ENCODE data around the gene HERC2.
"Not testable (repeated sequence)": the region's sequence is repeated elsewhere in the genome, so short reads cannot be mapped to it uniquely, and the experiment has no call there.

The HERC2 gene

DNA sequence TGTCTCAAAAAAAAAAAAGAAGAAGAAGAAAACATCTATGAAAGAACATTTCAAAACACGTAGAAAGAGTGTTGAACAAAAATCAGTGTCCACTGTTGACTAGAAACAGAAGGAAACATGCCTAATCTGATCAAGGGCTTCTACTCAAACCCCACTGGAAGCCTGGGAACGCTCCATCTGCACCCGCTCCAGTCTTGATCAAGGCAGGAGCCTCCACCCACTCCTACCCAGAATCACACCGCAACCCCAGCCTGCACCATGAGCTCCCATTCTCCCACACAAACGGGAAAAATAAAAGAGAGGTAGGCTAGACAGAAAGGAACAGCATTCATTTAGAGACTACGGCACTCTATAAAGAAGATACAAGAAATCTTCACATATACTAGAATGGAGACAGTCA is 181.9 kb downstream of the HERC2 start:
- no peaks in the 10 kb centered on the region for H3K4me1 ChIP-seq
- H3K27me3 ChIP-seq: no peaks in the 10 kb centered on the region
- TF ChIP-seq, protein P1, sequence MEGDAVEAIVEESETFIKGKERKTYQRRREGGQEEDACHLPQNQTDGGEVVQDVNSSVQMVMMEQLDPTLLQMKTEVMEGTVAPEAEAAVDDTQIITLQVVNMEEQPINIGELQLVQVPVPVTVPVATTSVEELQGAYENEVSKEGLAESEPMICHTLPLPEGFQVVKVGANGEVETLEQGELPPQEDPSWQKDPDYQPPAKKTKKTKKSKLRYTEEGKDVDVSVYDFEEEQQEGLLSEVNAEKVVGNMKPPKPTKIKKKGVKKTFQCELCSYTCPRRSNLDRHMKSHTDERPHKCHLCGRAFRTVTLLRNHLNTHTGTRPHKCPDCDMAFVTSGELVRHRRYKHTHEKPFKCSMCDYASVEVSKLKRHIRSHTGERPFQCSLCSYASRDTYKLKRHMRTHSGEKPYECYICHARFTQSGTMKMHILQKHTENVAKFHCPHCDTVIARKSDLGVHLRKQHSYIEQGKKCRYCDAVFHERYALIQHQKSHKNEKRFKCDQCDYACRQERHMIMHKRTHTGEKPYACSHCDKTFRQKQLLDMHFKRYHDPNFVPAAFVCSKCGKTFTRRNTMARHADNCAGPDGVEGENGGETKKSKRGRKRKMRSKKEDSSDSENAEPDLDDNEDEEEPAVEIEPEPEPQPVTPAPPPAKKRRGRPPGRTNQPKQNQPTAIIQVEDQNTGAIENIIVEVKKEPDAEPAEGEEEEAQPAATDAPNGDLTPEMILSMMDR (IDR thresholded peaks at IDR 0.05; ENCODE audit: low read depth, low read length): no peak
- H3K4me3 ChIP-seq (ENCODE audit: low read depth, low read length): no peak overlapping the region
- no peak for DNase-seq
- H3K36me3 ChIP-seq: peaks cover 29% of the 10 kb centered on the region
- H3K9me3 ChIP-seq: no peaks in the 10 kb centered on the region

- not testable (repeated sequence) for H3K4me3 ChIP-seq (ENCODE audit: low read depth, low read length); DNase-seq; H3K4me1 ChIP-seq; H3K9me3 ChIP-seq; H3K27me3 ChIP-seq
- peaks cover 18% of the 10 kb centered on the region for H3K36me3 ChIP-seq
These were observed 184.5 kb downstream of the HERC2 start for GRCh38 chr15:28137408-28138039.

DNA sequence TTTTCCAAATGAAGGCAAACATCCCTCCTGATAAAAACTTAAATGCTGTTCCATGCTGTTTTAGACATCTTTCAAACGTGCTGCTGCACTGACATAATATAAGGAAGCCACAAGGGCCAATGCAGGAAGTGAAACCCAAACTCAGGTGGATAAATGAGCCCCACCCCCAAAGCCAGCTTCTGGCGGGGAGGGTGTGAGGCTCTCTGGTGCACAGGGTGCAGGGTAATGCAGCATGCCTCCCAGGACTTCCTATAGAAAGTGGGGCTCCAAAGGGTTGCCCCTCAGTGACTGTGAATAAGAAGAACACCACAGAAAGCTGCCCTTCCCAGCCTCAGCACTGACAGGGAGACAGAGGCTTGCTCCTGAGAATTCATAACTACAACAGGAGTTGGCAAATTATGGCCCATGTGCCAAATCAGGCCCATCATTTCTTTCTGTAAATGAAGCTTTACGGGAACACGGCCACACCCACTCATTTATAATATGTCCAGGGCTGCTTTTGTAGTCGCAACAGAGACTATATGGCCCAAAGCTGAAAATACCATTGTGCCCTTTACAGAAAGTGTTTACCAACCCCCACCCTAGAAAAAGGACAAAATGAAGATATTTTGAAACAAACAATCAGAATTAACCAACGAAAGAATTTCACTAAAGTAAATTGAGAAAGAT is 185.6 kb downstream of the HERC2 start:
- not testable (repeated sequence) for H3K9me3 ChIP-seq; DNase-seq; H3K4me3 ChIP-seq (ENCODE audit: low read depth, low read length); H3K27me3 ChIP-seq; H3K4me1 ChIP-seq
- peaks cover 22% of the 10 kb centered on the region for H3K36me3 ChIP-seq

DNA sequence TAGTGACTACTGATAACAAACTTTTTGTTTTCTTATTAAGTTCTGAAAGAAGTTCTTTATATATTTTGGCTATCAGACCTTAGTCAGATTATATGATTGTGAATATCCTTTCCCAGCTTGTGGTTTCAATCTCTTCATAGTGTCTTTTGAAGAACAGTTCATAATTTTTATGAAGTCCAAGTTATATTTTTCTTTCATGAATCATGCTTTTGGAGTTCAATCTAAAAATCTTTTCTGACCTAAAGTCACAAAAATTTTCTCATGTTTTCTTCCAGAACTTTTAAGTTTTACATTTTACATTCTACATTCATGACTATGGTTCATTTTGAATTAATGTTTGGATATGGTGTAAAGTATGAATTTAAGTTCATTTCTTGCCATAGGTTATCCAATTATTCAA is 188.7 kb downstream of the HERC2 start:
- TF ChIP-seq, protein P1 (IDR thresholded peaks at IDR 0.05; ENCODE audit: low read depth, low read length): no peak
- no peaks in the 10 kb centered on the region for H3K27me3 ChIP-seq
- no peaks in the 10 kb centered on the region for H3K4me1 ChIP-seq
- H3K36me3 ChIP-seq: peaks cover 22% of the 10 kb centered on the region
- DNase-seq: no peak
- no peaks in the 10 kb centered on the region for H3K9me3 ChIP-seq
- H3K4me3 ChIP-seq (ENCODE audit: low read depth, low read length): no peak overlapping the region

DNA sequence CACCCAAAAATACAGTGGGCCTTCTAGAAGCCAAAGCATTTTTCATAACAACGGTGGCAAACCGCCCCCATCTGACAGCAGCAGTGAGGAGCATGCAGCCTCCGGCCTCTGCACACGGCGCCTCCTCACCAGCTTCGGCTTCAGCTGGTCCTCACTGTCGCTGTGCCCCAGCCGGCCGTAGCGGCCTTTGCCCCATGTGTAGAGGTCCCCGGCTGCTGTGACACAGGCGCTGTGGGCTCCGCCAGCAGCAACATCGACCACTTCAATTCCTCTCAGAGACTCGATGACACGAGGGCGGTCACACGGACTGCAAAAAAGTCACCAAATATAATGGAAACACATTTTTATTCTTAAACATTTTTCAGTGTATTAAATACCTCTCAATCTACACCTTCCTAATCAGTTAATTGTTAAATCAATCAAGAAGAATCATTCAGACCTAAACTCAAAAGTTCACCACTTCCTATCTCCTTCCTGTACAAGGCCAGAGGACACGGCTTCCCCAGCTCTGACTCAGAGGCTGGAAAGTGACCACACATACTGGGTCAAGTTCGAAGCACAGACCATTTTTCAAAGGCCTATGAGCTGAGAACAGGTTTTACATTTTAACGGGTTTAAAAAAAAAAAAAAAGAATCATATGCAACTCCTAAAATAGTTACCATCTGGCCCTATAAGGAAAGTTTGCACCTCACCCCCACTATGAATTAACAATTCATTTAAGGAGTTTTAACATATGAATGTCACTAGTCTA is 189.3 kb downstream of the HERC2 start:
- Histone ChIP-seq H3K36me3 (peaks cover 22% of the 10 kb centered on the region), H3K4me1 (no peaks in the 10 kb centered on the region), H3K9me3 (no peaks in the 10 kb centered on the region), H3K27me3 (no peaks in the 10 kb centered on the region), H3K4me3 (ENCODE audit: low read depth, low read length) (no peak overlapping the region)
- no peak for DNase-seq
- TF ChIP-seq, protein P1 (IDR thresholded peaks at IDR 0.05; ENCODE audit: low read depth, low read length): no peak

- no peaks in the 10 kb centered on the region for H3K27me3 ChIP-seq
- TF ChIP-seq, protein P1 (IDR thresholded peaks at IDR 0.05; ENCODE audit: low read depth, low read length): no peak
- peaks cover 27% of the 10 kb centered on the region for H3K36me3 ChIP-seq
- no peaks in the 10 kb centered on the region for H3K4me1 ChIP-seq
- no peaks in the 10 kb centered on the region for H3K9me3 ChIP-seq
- no peak for DNase-seq
- no peak overlapping the region for H3K4me3 ChIP-seq (ENCODE audit: low read depth, low read length)
These were observed 190.0 kb downstream of the HERC2 start for GRCh38 chr15:28131946-28132345.

GRCh38 chr15:28131400-28131799 is 190.6 kb downstream of the HERC2 start:
- H3K9me3 ChIP-seq: no peaks in the 10 kb centered on the region
- TF ChIP-seq, protein P1 (IDR thresholded peaks at IDR 0.05; ENCODE audit: low read depth, low read length): no peak
- no peak overlapping the region for H3K4me3 ChIP-seq (ENCODE audit: low read depth, low read length)
- H3K4me1 ChIP-seq: no peaks in the 10 kb centered on the region
- DNase-seq: no peak
- peaks cover 28% of the 10 kb centered on the region for H3K36me3 ChIP-seq
- H3K27me3 ChIP-seq: no peaks in the 10 kb centered on the region
